Tibial artery (tissue), 4 donors: ENCODE data around the gene CACNB1.

Experiments
- DNase-seq, 2 donors: peaks; one replicate each; pipeline ENCODE4 v3.0.0-alpha.2; 2019
- H3K27ac ChIP-seq, 2 donors: fragments of 200-600 bp; sonication (generic) in 1 of 2; 1 replicate in 1 of 2; 2 replicates in 1 of 2; pipeline ENCODE4 v1.5.1; 2018 to 2019; ENCODE audit warnings: mild to moderate bottlenecking in 1 of 2
- H3K27me3 ChIP-seq, 2 donors: fragments of 200-600 bp; sonication (generic) in 1 of 2; one replicate each; pipeline versions ENCODE4 v1.5.1 to v1.6.0; 2016 to 2019
- H3K36me3 ChIP-seq, 3 donors: fragments of 200-600 bp; sonication (generic) in 2 of 3; one replicate each; pipeline ENCODE4 v1.5.1; 2016 to 2019; ENCODE audit warnings: mild to moderate bottlenecking in 2 of 3
- H3K4me1 ChIP-seq, 4 donors: fragments of 200-600 bp; sonication (generic) in 2 of 4; 1 replicate in 3 of 4; 2 replicates in 1 of 4; pipeline ENCODE4 v1.5.1; 2016 to 2019
- H3K4me3 ChIP-seq, 2 donors: fragments of 200-600 bp; sonication (generic) in 1 of 2; 1 replicate in 1 of 2; 2 replicates in 1 of 2; pipeline ENCODE4 v1.5.1; 2018 to 2019; ENCODE audit warnings: mild to moderate bottlenecking in 2 of 2
- H3K9me3 ChIP-seq, 3 donors: fragments of 200-600 bp; sonication (generic) in 1 of 3; one replicate each; pipeline ENCODE4 v1.5.1; 2016 to 2019
- intact Hi-C: fragments of 100-400 bp; cut with DNase I; formaldehyde crosslinking; loops from one replicate; pipeline ENCODE4 v1.15.0; 2023; ENCODE audit warnings: low total_unique reads
- TF ChIP-seq, protein P1 (sequence below), 2 experiments: fragments of 200-600 bp in 1 of 2; fragments of 450-650 bp in 1 of 2; IDR thresholded peaks; one replicate each; pipeline ENCODE4 v1.5.1; 2017 to 2019; ENCODE audit warnings: antibody characterized with exemption in 2 of 2, mild to moderate bottlenecking in 1 of 2, moderate library complexity in 1 of 2

Gene CACNB1

DNA sequence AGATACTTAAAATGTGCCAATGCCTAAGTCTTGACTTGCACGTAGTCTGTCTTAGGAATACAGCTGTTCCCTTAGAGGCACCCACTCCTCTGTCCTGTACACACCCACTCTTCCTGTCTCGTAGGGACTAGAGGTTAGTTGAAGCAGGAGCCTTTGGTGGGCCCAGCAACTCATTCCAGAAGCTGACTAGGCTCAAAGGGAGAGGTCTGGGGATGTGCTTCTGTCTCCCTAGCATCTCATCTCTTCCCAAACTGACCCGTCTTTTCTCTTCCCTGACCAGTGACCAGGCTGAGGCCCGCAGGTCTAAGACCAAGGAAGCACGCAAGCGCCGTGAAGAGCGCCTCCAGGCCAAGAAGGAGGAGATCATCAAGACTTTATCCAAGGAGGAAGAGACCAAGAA is 6.8 kb upstream of the CACNB1 start:
- TF ChIP-seq, protein P1, sequence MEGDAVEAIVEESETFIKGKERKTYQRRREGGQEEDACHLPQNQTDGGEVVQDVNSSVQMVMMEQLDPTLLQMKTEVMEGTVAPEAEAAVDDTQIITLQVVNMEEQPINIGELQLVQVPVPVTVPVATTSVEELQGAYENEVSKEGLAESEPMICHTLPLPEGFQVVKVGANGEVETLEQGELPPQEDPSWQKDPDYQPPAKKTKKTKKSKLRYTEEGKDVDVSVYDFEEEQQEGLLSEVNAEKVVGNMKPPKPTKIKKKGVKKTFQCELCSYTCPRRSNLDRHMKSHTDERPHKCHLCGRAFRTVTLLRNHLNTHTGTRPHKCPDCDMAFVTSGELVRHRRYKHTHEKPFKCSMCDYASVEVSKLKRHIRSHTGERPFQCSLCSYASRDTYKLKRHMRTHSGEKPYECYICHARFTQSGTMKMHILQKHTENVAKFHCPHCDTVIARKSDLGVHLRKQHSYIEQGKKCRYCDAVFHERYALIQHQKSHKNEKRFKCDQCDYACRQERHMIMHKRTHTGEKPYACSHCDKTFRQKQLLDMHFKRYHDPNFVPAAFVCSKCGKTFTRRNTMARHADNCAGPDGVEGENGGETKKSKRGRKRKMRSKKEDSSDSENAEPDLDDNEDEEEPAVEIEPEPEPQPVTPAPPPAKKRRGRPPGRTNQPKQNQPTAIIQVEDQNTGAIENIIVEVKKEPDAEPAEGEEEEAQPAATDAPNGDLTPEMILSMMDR (IDR thresholded peaks at IDR 0.05): no peak
- Histone ChIP-seq H3K4me1 (peaks cover 0 to 46% (median 40%) of the 10 kb centered on the region in 4 donors), H3K27ac (no peak overlapping the region), H3K9me3 (no peaks in the 10 kb centered on the region), H3K4me3 (no peak overlapping the region), H3K36me3 (peaks cover 39 to 43% (median 41%) of the 10 kb centered on the region in 3 donors), H3K27me3 (no peaks in the 10 kb centered on the region)
- intact Hi-C loops: no loop called here
- DNase-seq: no peak

DNA sequence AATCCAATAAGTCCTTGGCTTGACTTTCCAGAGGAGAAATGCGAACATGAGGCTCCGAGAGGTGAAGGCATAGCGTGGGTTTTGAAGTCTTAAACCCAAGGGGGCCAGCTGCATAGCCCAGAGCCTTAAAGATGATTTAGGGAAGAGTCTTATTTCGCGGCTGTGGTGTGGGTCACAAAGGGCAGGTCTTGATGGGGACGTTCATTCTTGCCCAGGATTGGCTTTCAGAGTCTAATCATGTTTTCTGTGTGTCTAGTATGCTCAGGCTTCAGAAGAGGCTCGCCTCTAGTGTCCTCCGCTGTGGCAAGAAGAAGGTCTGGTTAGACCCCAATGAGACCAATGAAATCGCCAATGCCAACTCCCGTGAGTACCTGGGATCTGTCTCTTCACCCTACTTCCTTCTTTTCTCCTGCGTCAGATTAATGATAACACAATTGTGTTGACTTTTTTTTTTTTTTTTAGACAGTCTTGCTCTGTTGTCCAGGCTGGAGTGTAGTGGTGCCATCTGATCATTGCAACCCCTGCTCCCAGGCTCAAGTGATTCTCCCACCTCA is 3.6 kb upstream of the CACNB1 start:
- H3K36me3 ChIP-seq: peaks cover 39 to 43% (median 41%) of the 10 kb centered on the region in 3 donors
- no peaks in the 10 kb centered on the region for H3K9me3 ChIP-seq
- peak overlapping the region; percentile 98 to 100 for H3K27ac ChIP-seq
- intact Hi-C loops: no loop called here
- TF ChIP-seq, protein P1 (IDR thresholded peaks at IDR 0.05): no peak
- H3K27me3 ChIP-seq: no peaks in the 10 kb centered on the region
- peaks cover 0 to 38% (median 32%) of the 10 kb centered on the region in 4 donors for H3K4me1 ChIP-seq
- DNase-seq: no peak
- peak overlapping the region; percentile 81 to 83 for H3K4me3 ChIP-seq

DNA sequence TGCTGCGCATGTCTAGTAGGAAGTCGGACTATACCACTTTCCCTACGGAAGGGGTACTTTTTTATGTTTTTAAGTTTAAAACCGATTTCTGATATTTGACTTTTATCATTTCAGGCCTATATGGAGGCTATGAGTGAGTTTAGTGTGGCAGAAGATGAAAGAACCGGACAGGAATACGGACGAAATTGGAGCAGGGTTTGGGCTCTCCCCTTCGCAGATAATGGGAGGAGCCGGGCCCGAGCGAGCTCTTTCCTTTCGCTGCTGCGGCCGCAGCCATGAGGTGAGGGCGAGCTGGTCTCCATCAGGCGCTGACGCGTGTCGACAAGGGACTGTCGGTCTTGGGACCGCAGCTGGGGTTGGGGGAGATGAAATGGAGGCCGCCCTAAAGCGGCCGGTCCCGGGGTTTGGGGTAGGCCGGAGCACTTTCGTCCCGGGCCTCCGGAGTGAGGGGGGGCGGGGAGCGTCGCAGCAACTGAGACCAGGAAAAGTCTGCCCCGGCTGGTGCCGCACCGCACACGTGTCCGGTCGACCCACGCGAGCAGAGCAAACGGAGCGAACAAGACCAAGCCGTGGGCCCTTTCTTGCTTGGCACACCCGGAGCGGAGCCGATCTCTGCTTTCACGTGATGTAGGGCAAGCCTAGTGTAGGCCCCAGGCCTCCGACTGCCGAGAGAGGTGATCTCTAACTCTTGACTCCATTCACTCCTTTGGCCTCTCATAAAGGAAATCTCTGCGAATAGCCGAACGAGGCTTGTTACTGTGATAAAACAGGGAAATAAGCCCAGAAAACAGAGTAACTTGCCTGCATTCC is 2.8 kb upstream of the CACNB1 start, which contains the start of gene RPL19:
Gene RPL19, plus strand, starts transcription at position 214 of the 810 bp plus-strand sequence. Its CDS starts 62 bp downstream, at position 276.
- intact Hi-C loops: no loop called here
- H3K4me1 ChIP-seq: peaks cover 0 to 46% (median 39%) of the 10 kb centered on the region in 4 donors
- TF ChIP-seq, protein P1 (IDR thresholded peaks at IDR 0.05): peak in 1 of 2 experiments; percentile 17
- H3K27ac ChIP-seq: peak within 1 kb of the TSS; percentile 98 to 100
- H3K36me3 ChIP-seq: peaks cover 39 to 42% (median 41%) of the 10 kb centered on the region in 3 donors
- peak; percentile 66 to 87 for DNase-seq
- no peaks in the 10 kb centered on the region for H3K9me3 ChIP-seq
- H3K4me3 ChIP-seq: peak within 1 kb of the TSS; percentile 81 to 83
- H3K27me3 ChIP-seq: no peaks in the 10 kb centered on the region

DNA sequence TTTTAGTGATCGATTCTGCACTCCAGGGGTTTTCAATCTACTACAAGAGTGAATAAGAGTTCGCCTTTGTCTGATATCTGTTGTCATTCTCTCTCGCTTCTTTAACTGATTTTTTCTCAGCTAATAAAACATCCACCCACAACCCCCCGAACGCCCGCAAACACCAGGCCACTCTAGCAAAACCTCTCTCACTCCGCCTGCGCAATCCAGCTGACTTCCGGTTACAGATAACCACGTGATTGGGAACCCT is 2.3 kb upstream of the CACNB1 start:
- peaks cover 34 to 39% (median 36%) of the 10 kb centered on the region in 3 donors for H3K36me3 ChIP-seq
- H3K27ac ChIP-seq: peak overlapping the region; percentile 98 to 100
- no peaks in the 10 kb centered on the region for H3K27me3 ChIP-seq
- TF ChIP-seq, protein P1 (IDR thresholded peaks at IDR 0.05): no peak
- H3K9me3 ChIP-seq: no peaks in the 10 kb centered on the region
- intact Hi-C loops: loop anchor here (5.0 kb wide), 1 partner anchor 33 kb away; no protein-coding TSS in a partner anchor
- H3K4me3 ChIP-seq: peak overlapping the region; percentile 81 to 83
- H3K4me1 ChIP-seq: peaks cover 0 to 51% (median 44%) of the 10 kb centered on the region in 4 donors
- DNase-seq: peak; percentile 94 to 95

DNA sequence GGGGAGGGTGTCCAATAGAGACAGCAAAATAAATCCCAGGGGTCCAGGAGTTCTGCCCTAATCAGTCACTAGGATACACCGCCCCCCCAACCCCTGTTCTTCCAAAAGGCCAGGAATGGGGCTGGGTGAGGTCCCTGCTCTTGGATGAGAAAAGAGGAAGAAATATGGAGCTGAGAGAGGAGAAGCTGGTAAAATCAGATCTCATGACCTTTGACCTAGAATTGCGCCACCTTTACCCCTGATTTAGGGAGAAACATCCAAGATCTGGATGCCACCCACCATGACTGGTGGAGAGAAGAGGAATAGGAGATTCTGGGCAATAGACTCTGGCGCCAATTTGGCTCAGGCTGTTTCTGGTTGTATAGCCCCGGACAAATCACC is 707 bp upstream of the CACNB1 start:
- H3K4me3 ChIP-seq: peak overlapping the region; percentile 80 to 95
- intact Hi-C loops: loop anchor here (5.0 kb wide), 1 partner anchor 34 kb away; no protein-coding TSS in a partner anchor
- TF ChIP-seq, protein P1 (IDR thresholded peaks at IDR 0.05): no peak
- H3K9me3 ChIP-seq: no peaks in the 10 kb centered on the region
- no peak for DNase-seq
- H3K36me3 ChIP-seq: peaks cover 21 to 39% (median 27%) of the 10 kb centered on the region in 3 donors
- peak overlapping the region; percentile 98 to 100 for H3K27ac ChIP-seq
- no peaks in the 10 kb centered on the region for H3K27me3 ChIP-seq
- H3K4me1 ChIP-seq: peaks cover 0 to 67% (median 57%) of the 10 kb centered on the region in 4 donors
